NCI-H2107 (cell line): Measurements from ENCODE around the gene SEMA3C.

Source experiments
- DNase-seq: peaks from one replicate; lab custom pipeline; 2025; lab: John Stamatoyannopoulos, UW

The SEMA3C gene

GRCh38 chr7:80885757-80886156 is 33.1 kb downstream of the SEMA3C start:
- no peak for DNase-seq

DNA sequence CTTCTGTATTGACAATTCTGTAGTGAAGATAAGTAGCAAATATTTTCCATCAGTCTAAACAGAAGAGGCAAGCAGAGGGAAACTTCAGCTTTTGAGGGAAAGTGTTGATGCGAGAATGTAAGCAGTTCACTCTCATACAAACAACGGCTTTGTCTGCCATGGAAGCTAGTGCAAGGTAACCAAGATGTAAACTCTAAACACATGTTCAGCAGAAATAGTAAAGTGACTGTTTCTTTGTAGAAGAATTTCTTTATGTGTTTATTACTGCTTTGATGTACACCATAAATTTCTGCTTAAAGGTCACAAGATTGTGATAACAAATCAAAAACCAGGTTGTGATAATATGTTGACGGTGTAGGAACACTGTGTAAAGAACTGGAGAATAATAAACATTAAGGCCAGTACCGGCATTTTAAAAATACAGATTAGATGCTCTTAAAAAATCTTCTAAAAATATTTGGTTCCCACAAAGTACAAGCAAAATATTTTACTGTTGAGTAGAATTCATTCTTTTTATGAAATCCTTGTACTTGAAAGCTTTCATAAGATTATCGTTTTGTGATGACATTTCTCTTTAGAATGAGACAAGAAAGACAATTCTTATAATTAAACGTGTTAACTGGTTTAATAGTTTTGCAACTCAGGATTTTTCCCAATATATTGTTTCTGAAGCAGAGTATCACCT is 34.2 kb downstream of the SEMA3C start:
- DNase-seq: no peak

GRCh38 chr7:80883154-80884025 is 35.5 kb downstream of the SEMA3C start:
- DNase-seq: no peak

- DNase-seq: no peak
These were observed 36.5 kb downstream of the SEMA3C start for GRCh38 chr7:80882213-80882801.

- no peak for DNase-seq
These were observed 37.4 kb downstream of the SEMA3C start for GRCh38 chr7:80881351-80881900.

DNA sequence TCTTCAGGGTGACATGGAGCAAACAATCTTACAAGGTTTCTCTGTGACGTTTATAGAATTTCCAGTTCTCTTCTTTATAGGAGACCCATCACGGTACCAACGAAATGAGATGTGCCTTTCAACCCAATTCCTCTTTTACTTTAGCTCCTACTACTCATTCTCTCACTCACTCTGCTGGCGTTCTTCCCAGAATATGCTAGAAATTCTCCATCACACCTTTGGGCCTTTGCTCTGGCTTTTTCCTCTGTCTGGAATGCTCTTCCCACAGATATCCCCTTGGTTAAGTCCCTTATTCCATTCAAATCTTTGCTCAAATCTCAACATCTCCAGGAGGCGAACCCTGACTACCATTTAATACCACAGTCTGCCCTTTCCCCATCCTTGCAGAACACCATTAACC is 39.0 kb downstream of the SEMA3C start:
- DNase-seq: no peak

GRCh38 chr7:80876894-80877414 is 41.9 kb downstream of the SEMA3C start:
- DNase-seq: no peak

DNA sequence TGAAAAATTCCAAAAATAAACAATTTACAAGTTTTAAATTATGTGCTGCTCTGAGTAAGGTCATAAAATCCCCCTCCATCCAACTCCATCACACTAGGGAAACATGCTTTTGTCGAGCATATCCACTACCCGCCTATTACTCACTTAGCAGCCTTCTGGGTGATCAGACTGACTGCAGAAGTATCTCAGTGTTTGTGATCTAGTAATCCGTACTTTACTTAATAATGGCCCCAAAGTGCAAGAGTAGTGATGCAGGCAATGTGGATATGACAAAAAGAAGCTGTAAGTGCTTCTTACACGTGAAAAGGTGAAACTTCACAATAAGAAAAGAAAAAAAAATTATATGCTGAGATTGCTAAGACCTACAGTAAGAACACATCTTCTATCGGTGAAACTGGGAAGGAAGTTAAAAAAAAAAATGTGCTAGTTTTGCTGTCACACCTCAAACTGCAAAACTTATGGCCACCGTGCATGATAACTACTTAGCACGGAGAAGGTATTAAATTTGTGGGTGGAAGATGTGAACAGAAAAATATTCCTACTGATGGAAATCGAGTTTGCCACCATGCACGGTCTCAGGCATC is 43.2 kb downstream of the SEMA3C start:
- DNase-seq: no peak

DNA sequence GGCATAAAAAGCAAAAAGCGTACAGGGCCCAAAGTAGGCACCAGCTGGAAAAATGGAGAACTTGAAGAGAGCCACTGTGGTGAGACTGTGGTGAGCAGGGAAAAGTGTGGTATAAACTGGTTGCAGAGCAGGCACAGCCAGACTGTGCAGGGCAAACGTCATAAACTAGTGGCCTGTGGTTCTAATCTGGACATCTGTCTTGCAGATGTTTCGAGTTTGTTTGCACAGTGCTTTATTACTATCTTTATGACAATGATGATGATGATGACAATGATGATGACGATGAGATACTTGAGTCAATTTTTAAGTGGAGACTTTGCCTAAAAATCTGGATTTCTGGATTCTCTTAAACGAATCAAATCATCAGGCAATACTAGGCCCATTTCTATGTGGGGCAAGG is 45.7 kb downstream of the SEMA3C start:
- DNase-seq: no peak

- no peak for DNase-seq
These were observed 47.6 kb downstream of the SEMA3C start for GRCh38 chr7:80871228-80871627.

- DNase-seq: no peak
These were observed 48.0 kb downstream of the SEMA3C start for GRCh38 chr7:80870813-80871212.

DNA sequence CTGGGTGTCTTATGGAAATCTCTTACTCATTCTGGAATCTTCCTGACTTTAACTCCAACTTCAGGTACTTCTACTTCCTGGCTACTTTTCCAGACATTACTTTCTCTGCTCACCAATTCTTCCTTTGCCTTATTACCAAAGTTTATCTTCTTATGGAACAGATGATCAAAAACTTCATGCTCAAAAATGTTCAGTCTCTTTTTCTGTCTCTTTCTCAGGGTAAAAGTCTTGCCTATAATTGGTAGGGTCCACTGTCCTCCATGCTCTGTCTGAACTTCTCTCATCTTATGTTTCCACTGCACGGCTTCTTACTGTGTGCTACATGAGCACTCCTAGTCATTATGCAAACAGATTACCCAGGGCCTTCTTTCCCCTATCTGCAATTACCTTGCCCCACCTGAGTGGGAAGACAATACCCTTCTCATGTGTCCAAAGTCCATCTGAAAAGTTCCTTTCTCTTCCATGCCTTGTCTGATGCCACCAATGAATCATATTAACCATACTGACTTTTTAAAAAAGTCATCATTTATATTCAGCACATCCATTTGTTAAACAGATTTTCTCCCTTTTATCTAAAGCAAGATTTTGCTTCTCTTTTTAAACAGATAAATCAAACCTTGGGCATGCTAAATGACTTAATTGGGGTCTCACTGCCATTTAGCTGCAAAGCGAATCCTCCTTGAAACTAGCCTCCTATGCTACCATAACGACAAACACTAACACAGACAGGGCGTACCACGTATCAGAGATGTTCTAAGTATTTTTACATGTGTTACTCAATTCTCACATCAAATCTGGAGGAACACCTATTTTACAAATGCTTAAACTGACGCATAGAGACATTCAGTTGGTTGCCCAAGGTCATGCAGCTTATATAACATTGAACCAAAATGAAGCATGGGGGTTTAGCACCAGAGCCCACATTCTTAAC is 48.8 kb downstream of the SEMA3C start:
- DNase-seq: no peak

DNA sequence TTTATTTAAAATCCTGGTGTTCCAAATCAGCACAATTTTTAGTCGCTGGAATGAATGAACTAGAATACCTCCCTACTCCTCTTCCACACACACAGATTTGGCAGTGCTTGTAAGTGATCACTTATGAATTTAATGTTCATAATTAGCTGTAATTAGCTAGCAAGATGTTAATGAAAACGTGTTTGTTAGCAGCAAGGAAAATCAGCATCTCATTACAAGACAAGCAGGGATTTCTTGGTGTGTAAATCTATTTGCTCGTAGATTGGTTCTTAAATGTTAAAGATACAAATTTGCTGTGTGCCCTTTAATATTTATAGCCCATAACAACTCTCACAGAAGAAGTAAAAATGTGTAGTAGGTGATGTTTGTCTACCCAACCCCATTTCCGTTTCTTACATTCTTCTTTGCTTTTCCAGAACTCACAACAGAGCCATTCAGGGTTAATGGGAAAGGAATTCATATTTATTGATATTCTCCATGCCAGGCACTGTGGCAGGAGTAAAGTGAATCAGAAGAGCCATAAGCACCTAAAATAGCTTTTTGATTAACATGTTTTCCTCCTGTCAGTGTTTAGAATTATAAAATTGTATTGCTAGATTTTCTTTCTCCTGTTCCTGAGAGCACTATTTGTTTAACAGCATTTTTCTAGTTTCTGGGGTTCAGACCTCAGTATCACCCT is 49.6 kb downstream of the SEMA3C start:
- DNase-seq: no peak

DNA sequence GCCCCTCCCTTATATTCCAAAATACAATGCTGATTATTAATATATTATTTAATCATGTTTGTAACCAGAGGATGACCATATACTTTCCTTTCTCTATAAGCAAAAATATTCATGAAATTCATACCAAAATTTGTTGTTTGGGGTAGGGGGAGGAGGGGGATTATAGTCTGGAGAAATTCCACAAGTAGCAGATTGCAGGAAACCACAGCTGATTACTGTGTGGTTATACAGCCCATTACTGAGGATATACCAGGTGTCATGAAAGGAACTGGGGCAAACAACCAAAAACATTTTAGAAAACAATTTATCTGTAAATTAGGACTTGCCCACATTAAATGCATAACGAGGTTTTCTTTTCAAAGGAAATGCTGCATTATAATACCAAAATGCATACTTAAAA is 50.3 kb downstream of the SEMA3C start:
- no peak for DNase-seq

DNA sequence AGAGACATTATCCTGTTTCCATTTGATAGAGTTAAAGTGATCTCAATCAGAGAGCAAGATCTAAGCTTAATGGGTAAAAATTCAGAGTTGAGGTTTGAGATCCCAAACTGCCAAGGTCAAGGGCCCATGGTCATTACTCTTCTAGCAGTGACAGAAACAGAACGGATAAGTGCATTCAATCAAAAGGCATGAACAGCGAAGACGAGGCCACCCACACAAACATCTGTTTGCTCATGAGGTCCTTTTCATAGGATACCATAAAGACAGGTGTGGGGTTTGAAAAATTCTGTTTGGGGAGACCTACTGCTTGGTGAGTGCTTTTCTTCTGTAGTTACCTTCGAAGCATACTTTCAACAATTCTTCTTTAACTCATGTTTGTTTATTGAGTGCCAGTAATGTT is 58.3 kb downstream of the SEMA3C start:
- DNase-seq: no peak

DNA sequence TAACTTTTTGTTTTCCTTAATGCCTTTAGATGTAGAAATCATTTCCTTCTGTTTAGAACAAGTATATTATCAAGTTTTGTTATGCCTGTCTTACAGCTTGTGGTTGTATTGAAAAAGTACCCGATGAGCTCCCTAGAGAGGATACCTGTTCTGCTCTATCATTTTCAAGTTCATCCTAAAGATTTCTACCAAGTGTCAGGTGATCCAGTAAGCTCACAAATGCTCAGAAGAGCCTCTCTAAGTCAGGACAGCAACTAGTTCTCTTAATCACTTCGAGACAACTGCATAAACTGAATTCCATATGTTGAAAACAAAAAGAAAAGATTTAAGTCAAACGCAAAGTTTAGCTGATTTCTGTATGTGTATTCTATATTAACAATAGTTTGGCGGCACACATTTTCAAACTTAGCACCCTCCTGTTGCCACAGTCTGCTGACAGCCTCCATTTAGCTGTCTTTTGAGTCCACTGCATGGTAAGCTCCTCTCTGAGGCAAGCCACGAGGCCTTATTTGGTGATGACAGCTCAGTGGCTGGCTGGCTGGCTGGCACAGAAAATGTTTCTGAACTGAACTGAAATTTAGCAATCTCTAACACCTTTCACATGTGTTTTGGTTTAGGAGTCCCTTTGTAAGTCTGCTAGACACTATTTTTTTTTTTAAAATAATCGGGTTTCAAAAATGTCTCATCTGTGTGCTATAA is 59.4 kb downstream of the SEMA3C start:
- DNase-seq: no peak

DNA sequence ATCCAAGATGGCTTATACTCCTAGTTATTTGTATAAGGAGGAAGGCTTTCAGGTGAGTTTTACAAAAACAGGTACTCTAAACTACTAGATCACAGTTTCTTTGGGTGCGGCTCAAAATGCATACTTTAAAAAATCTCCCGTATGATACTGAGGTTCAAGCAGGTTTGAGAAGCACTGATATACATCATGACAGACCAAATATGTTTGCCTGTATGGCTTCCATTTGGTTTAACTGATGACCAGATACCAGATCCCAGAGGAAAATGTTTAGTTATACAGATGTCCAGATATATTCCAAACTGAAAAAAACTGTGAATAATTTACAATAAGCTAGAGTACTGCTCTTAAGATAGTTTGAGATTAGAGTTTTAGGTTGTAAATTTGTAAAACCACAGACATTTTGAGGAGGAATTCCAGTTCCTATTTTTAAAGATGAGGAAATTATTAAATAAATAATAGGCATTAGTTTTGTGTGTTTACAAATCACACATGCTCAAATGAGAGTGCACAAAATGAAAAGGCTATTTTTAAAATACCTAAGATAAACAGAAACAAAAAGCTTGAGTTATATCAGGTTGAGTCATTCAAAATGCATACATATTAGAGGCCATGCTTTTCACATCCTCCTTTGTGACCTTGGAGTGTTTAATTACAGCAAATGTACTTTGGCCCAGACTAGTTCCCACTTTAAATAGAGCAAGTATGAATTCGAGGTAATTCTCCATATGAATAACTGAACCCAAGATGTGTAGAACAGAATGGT is 60.5 kb downstream of the SEMA3C start:
- DNase-seq: no peak

DNA sequence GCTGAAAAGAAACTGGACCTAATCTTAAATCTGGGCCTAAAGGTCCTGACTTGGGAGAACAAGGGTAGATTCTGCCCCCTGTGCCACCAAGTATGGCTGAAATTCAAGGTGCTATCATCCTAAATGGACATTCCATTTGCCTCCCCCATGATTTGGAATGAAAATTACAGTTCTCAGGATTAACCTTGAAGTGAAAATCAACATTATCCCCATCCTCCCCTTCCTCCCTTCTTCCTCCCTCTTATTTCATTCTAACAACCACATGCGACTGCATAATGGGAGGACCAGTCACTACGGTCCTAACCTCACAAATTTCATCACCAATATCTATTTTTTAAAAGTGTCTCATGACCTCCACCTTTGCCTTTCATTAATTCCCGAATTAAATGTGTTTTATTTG is 62.1 kb downstream of the SEMA3C start:
- DNase-seq: no peak

DNA sequence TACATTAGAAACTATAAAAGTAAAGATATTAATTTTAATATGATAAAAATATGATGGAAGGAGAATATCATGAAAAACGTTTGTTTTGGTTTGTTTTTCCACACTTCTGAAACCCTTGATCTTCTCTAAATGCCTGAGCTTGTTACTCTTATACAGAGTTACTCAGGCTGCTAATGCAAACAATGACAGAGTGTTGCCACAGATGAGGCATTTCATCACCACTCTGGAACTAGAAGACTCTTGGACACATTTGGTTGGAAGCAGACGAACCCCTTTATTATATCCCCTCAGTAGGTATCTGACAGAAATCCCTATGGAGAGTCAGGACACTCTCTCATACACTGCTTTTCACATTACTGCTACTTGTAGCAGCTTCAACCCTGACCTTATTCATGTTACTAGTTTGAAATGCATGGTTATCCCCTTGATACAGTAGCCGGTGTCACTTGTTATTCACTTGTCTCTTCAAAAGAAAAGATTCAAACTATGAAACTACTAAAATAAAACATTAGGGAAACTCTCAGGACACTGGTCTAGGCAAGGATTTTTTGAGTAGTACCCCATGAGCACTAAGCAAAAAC is 66.9 kb downstream of the SEMA3C start:
- DNase-seq: no peak
